Transverse colon (tissue), 4 donors: ENCODE results near the gene CD96. TPM values are rescaled to one million over a fixed set of nuclear protein-coding genes. Genes with fewer than 3 reads are reported as not detected.

ENCODE experiments used
- DNase-seq: peaks from one replicate; pipeline ENCODE4 v3.0.0-alpha.2; 2019
- H3K27ac ChIP-seq, 4 donors: fragments of 200-600 bp; sonication (generic); 2 replicates each; pipeline ENCODE4 v1.5.1; 2016 to 2018; ENCODE audit warnings: inconsistent platforms in 4 of 4
- H3K27me3 ChIP-seq: fragments of 200-600 bp; sonication (generic); 2 replicates; pipeline ENCODE4 v1.5.1; 2017; ENCODE audit warnings: inconsistent platforms
- H3K36me3 ChIP-seq, 4 donors: fragments of 200-600 bp; sonication (generic); 2 replicates each; pipeline ENCODE4 v1.5.1; 2017 to 2019; ENCODE audit warnings: inconsistent platforms in 4 of 4
- H3K4me1 ChIP-seq, 4 donors: fragments of 200-600 bp; sonication (generic); 2 replicates each; pipeline ENCODE4 v1.5.1; 2017 to 2020; ENCODE audit warnings: inconsistent platforms in 4 of 4
- H3K4me3 ChIP-seq, 4 donors: fragments of 200-600 bp; sonication (generic); 1 replicate in 1 of 4; 2 replicates in 3 of 4; pipeline versions ENCODE4 v1.5.1 to v1.6.1; 2017 to 2019; ENCODE audit warnings: inconsistent platforms in 4 of 4
- H3K9me3 ChIP-seq, 2 donors: fragments of 200-600 bp; sonication (generic); 2 replicates each; pipeline ENCODE4 v1.5.1; 2017 to 2019; ENCODE audit warnings: inconsistent platforms in 2 of 2
- EP300 ChIP-seq: sonication (generic); formaldehyde crosslinking; IDR thresholded peaks from one replicate; pipeline ENCODE4 v1.6.1; 2017; ENCODE audit warnings: antibody characterized with exemption, low read depth
- POLR2A ChIP-seq: fragments of 450-650 bp; IDR thresholded peaks from one replicate; pipeline ENCODE4 v1.6.1; 2016; ENCODE audit warnings: antibody characterized with exemption, mild to moderate bottlenecking, moderate library complexity
- POLR2AphosphoS5 ChIP-seq, 3 donors: sonication (generic); formaldehyde crosslinking; IDR thresholded peaks; one replicate each; pipeline ENCODE4 v1.6.1; 2016; ENCODE audit warnings: antibody characterized with exemption in 3 of 3
- WGBS, 2 donors: methylation state at CpG; one replicate each; pipeline ENCODE4 v1.1.5; 2018; ENCODE audit warnings: low coverage in 1 of 2; 5-methylcytosine and 5-hydroxymethylcytosine counted together
- in situ Hi-C, 4 donors: fragments of 200-750 bp; cut with MboI; loops; one replicate each; pipeline versions ENCODE4 v1.15.0 to v1.15.1; 2017; ENCODE audit warnings: low sequenced_read_pairs in 3 of 4, low pct_ligation_motif_present in 1 of 4, low pct_unique_long_range_greater_than_20kb in 1 of 4
- intact Hi-C: fragments of 100-400 bp; cut with DNase I; formaldehyde crosslinking; loops from one replicate; pipeline ENCODE4 v1.15.1; 2023; ENCODE audit warnings: low total_unique reads
- total RNA-seq, 4 donors: library from RNA; depleted of rRNA; stranded (reverse); fragments of >200 nt; gene quantifications; one replicate each; pipeline ENCODE4 v1.1.0, GENCODE V29; 2016
- TF ChIP-seq, protein P1 (sequence below), 5 experiments: fragments of 200-600 bp in 3 of 5; fragments of 450-650 bp in 2 of 5; sonication (generic) in 3 of 5; IDR thresholded peaks; 1 replicate in 2 of 5; 2 replicates in 3 of 5; pipeline ENCODE4 v1.5.1; 2016 to 2017; ENCODE audit warnings: antibody characterized with exemption in 5 of 5, inconsistent platforms in 3 of 5, mild to moderate bottlenecking in 2 of 5, moderate library complexity in 1 of 5

CD96 gene
- total RNA-seq, 4 donors from 2014 or later, result 5.5 to 24.3 (median 13.0) TPM

GRCh38 chr3:111592936-111593335, 50.9 kb downstream of the CD96 start:
- H3K36me3 ChIP-seq, result no peaks in the 10 kb centered on the region

DNA sequence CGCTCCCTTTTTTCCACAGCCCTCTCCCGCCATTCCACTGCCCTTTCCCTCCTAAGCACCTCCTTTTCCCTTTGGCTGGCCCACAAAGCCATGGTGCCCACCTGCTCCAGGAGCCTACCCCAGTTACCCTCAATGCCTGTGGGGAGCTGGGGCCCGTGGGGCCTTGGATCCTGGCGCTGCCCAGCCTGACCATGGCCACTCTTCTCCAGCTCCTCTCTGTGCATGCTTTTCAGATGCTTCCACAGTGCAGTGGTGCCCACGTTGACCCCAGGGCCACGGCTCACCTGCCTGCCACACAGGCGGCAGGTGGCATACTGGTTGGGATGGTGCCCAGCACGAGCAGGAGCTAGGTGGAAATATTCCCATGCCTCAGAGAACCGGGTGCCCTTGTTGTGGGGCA, 51.7 kb downstream of the CD96 start:
- H3K4me1 ChIP-seq, result no peaks in the 10 kb centered on the region
- no peak for TF ChIP-seq POLR2A
- no peak for TF ChIP-seq POLR2AphosphoS5 (IDR thresholded peaks at IDR 0.05)
- TF ChIP-seq, protein P1, sequence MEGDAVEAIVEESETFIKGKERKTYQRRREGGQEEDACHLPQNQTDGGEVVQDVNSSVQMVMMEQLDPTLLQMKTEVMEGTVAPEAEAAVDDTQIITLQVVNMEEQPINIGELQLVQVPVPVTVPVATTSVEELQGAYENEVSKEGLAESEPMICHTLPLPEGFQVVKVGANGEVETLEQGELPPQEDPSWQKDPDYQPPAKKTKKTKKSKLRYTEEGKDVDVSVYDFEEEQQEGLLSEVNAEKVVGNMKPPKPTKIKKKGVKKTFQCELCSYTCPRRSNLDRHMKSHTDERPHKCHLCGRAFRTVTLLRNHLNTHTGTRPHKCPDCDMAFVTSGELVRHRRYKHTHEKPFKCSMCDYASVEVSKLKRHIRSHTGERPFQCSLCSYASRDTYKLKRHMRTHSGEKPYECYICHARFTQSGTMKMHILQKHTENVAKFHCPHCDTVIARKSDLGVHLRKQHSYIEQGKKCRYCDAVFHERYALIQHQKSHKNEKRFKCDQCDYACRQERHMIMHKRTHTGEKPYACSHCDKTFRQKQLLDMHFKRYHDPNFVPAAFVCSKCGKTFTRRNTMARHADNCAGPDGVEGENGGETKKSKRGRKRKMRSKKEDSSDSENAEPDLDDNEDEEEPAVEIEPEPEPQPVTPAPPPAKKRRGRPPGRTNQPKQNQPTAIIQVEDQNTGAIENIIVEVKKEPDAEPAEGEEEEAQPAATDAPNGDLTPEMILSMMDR (IDR thresholded peaks at IDR 0.05), result no peak
- TF ChIP-seq EP300, result no peak
- in situ Hi-C loops, result no loop called here
- DNase-seq, result no peak
- no peaks in the 10 kb centered on the region for H3K36me3 ChIP-seq
- H3K4me3 ChIP-seq, result no peak overlapping the region
- no peaks in the 10 kb centered on the region for H3K9me3 ChIP-seq
- intact Hi-C loops, result no loop called here
- no peaks in the 10 kb centered on the region for H3K27me3 ChIP-seq
- WGBS, 2 donors, result 74 to 90% methylated on average over 7 to 9 of the region's 9 CpGs
- no peak overlapping the region for H3K27ac ChIP-seq

More at GRCh38 chr3:111592936-111593335, 50.9 kb downstream of the CD96 start:
- Histone ChIP-seq H3K27ac (no peak overlapping the region), H3K27me3 (no peaks in the 10 kb centered on the region), H3K4me3 (no peak overlapping the region), H3K4me1 (no peaks in the 10 kb centered on the region), H3K9me3 (no peaks in the 10 kb centered on the region)
- no peak for DNase-seq
- WGBS, 2 donors, result 81 to 82% methylated on average over 5 of the region's 5 CpGs
- in situ Hi-C loops (no loop called here), intact Hi-C loops (no loop called here)
- TF ChIP-seq EP300 (no peak), POLR2AphosphoS5 (IDR thresholded peaks at IDR 0.05) (no peak), POLR2A (no peak)

DNA sequence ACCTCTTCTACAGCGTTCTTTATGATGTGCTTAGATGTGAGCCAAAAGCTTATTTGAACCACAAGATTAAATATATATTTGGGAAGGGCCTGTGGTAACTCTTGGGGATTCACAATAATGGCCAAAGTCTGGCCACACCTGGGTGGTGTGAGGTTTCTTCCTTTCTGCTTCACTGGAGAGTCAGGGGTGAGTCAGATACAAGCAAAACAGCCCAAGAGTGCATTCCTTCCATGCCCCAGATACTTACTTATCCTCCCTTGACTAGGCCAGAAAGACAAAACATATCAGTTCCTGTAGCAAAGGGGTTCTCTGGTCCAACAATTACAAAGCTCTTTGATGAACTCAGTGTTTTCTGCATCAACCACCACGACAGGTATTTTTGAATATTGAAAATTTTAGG, 52.2 kb downstream of the CD96 start:
- no peak for TF ChIP-seq POLR2A
- TF ChIP-seq, protein P1 (IDR thresholded peaks at IDR 0.05), result no peak
- TF ChIP-seq POLR2AphosphoS5 (IDR thresholded peaks at IDR 0.05), result no peak
- no peak for TF ChIP-seq EP300
- 68 to 70% methylated on average over 2 of the region's 2 CpGs for WGBS, 2 donors
- H3K27me3 ChIP-seq, result no peaks in the 10 kb centered on the region
- in situ Hi-C loops, result no loop called here
- DNase-seq, result no peak
- no peaks in the 10 kb centered on the region for H3K36me3 ChIP-seq
- intact Hi-C loops, result no loop called here
- no peaks in the 10 kb centered on the region for H3K9me3 ChIP-seq
- no peak overlapping the region for H3K4me3 ChIP-seq
- no peak overlapping the region for H3K27ac ChIP-seq
- no peaks in the 10 kb centered on the region for H3K4me1 ChIP-seq

DNA sequence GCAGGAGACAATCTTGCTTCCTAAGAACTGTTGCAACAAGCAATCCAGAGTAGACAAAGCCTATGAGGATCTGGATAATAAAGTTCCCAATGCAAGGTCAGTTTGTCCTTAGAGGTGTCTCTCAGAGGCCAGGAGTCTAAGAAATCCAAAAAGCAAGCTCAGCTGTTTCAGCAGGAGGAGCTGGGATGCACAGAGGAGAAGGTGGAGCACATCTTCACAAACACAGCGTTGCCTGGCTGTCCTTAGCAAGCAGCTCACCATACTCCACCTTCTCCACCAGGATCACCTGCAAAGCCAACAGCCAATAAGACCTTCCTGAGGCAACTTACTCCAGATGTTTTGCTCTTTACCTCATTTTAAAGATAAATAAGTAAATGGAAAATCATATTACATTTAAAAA, 52.8 kb downstream of the CD96 start:
- no peak overlapping the region for H3K4me3 ChIP-seq
- intact Hi-C loops, result no loop called here
- 0% methylated on average over 1 of the region's 1 CpG for WGBS, 2 donors
- H3K36me3 ChIP-seq, result no peaks in the 10 kb centered on the region
- no peak for DNase-seq
- no peak for TF ChIP-seq POLR2AphosphoS5 (IDR thresholded peaks at IDR 0.05)
- no peak for TF ChIP-seq POLR2A
- TF ChIP-seq, protein P1 (IDR thresholded peaks at IDR 0.05), result no peak
- TF ChIP-seq EP300, result no peak
- H3K27me3 ChIP-seq, result no peaks in the 10 kb centered on the region
- no peaks in the 10 kb centered on the region for H3K4me1 ChIP-seq
- in situ Hi-C loops, result no loop called here
- no peak overlapping the region for H3K27ac ChIP-seq
- no peaks in the 10 kb centered on the region for H3K9me3 ChIP-seq

GRCh38 chr3:111595232-111595631, 53.2 kb downstream of the CD96 start, which contains the start of gene ZBED2:
Gene ZBED2, minus strand, starts transcription at chr3:111595346. Its CDS starts 1,145 bp downstream, at chr3:111594201.
- in situ Hi-C loops (no loop called here), intact Hi-C loops (no loop called here)
- WGBS, 2 donors, result 85% methylated on average over 2 of the region's 2 CpGs; no CpG with 5 or more reads in 1 of the 2 donors
- TF ChIP-seq, protein P1 (IDR thresholded peaks at IDR 0.05), result no peak
- no peak for TF ChIP-seq POLR2A
- no peak for TF ChIP-seq POLR2AphosphoS5 (IDR thresholded peaks at IDR 0.05)
- no peak for TF ChIP-seq EP300
- Histone ChIP-seq H3K9me3 (no peaks in the 10 kb centered on the region), H3K27ac (no peak within 1 kb of the TSS), H3K4me3 (no peak within 1 kb of the TSS), H3K27me3 (no peaks in the 10 kb centered on the region), H3K4me1 (no peaks in the 10 kb centered on the region), H3K36me3 (no peaks in the 10 kb centered on the region)
- DNase-seq, result no peak
